ENCODE data around the gene POP7. TPM values are rescaled to one million over a fixed set of nuclear protein-coding genes. Genes with fewer than 3 reads are reported as not detected.
"Not testable (repeated sequence)": the region's sequence is repeated elsewhere in the genome, so short reads cannot be mapped to it uniquely, and the experiment has no call there.

POP7 gene
- total RNA-seq, 2 experiments from 2014 or later = 43.6 to 48.3 TPM

- peaks cover 36% of the 10 kb centered on the region for H3K27me3 Mint-ChIP-seq (ENCODE audit: low read depth)
- H3K4me1 Mint-ChIP-seq (ENCODE audit: low read depth) = no peaks in the 10 kb centered on the region
- no peak for DNase-seq
- no peaks in the 10 kb centered on the region for H3K36me3 Mint-ChIP-seq (ENCODE audit: low read depth)
- CTCF ChIA-PET = interaction anchor here (2.5 to 4.3 kb wide), 2 partner anchors 14 kb away, joined by 8 to 22 read pairs; partner anchors contain the start of gene POP7
- POLR2A ChIA-PET = interaction anchor here (1.5 kb wide), 1 partner anchor 14 kb away, joined by 4 read pairs; the partner anchor contains the start of gene POP7
- H3K27ac Mint-ChIP-seq = no peak overlapping the region
- H3K9me3 Mint-ChIP-seq (ENCODE audit: insufficient read depth) = no peaks in the 10 kb centered on the region
- H3K4me3 Mint-ChIP-seq = no peak overlapping the region
- peak; percentile 20 for ATAC-seq
Measured at GRCh38 chr7:100719523-100720278, 13.8 kb downstream of the POP7 start.

- ATAC-seq (no peak), DNase-seq (no peak)
- Mint-ChIP-seq H3K36me3 (ENCODE audit: low read depth) (no peaks in the 10 kb centered on the region), H3K4me1 (ENCODE audit: low read depth) (peaks cover 3% of the 10 kb centered on the region), H3K27me3 (ENCODE audit: low read depth) (peaks cover 36% of the 10 kb centered on the region), H3K4me3 (no peak within 1 kb of the TSS), H3K27ac (no peak within 1 kb of the TSS), H3K9me3 (ENCODE audit: insufficient read depth) (no peaks in the 10 kb centered on the region)
- ChIA-PET CTCF (interaction anchor here (2.5 kb wide), 1 partner anchor 15 kb away, joined by 8 read pairs; the partner anchor contains the start of gene POP7), POLR2A (no interaction called here)
Measured at GRCh38 chr7:100720279-100720670, 14.4 kb downstream of the POP7 start, which contains the start of gene EPO. Gene EPO, plus strand, starts transcription at chr7:100720468. Its CDS starts 513 bp downstream, at chr7:100720981.

- Mint-ChIP-seq H3K27ac (no peak overlapping the region), H3K9me3 (ENCODE audit: insufficient read depth) (no peaks in the 10 kb centered on the region), H3K4me3 (no peak overlapping the region), H3K4me1 (ENCODE audit: low read depth) (peaks cover 4% of the 10 kb centered on the region), H3K36me3 (ENCODE audit: low read depth) (no peaks in the 10 kb centered on the region), H3K27me3 (ENCODE audit: low read depth) (peaks cover 36% of the 10 kb centered on the region)
- ChIA-PET CTCF (interaction anchor here (1.5 to 2.5 kb wide), 2 partner anchors 15 to 131 kb away, joined by 4 to 8 read pairs; partner anchors contain the start of genes POP7 and SLC12A9), POLR2A (no interaction called here)
- DNase-seq = no peak
- no peak for ATAC-seq
Measured at GRCh38 chr7:100720671-100721504, 15.0 kb downstream of the POP7 start.

- ChIA-PET POLR2A (no interaction called here), CTCF (interaction anchor here (1.5 to 2.5 kb wide), 2 partner anchors 16 to 131 kb away, joined by 4 to 8 read pairs; partner anchors contain the start of genes POP7 and SLC12A9)
- no peaks in the 10 kb centered on the region for H3K36me3 Mint-ChIP-seq (ENCODE audit: low read depth)
- H3K4me3 Mint-ChIP-seq = no peak overlapping the region
- no peak overlapping the region for H3K27ac Mint-ChIP-seq
- H3K27me3 Mint-ChIP-seq (ENCODE audit: low read depth) = peaks cover 36% of the 10 kb centered on the region
- no peaks in the 10 kb centered on the region for H3K9me3 Mint-ChIP-seq (ENCODE audit: insufficient read depth)
- no peak for DNase-seq
- H3K4me1 Mint-ChIP-seq (ENCODE audit: low read depth) = peaks cover 4% of the 10 kb centered on the region
- ATAC-seq = no peak
Measured at GRCh38 chr7:100721505-100721812, 15.5 kb downstream of the POP7 start.

GRCh38 chr7:100722480-100723212 lies 16.7 kb downstream of the POP7 start:
- H3K27ac Mint-ChIP-seq = no peak overlapping the region
- DNase-seq (no peak), ATAC-seq (no peak)
- H3K27me3 Mint-ChIP-seq (ENCODE audit: low read depth) = peaks cover 39% of the 10 kb centered on the region
- H3K4me1 Mint-ChIP-seq (ENCODE audit: low read depth) = peaks cover 4% of the 10 kb centered on the region
- ChIA-PET CTCF (interaction anchor here (1.1 to 4.4 kb wide), 5 partner anchors 17 to 130 kb away, joined by 3 to 62 read pairs (median 4); partner anchors contain the start of genes POP7 and SLC12A9), POLR2A (no interaction called here)
- H3K9me3 Mint-ChIP-seq (ENCODE audit: insufficient read depth) = no peaks in the 10 kb centered on the region
- no peak overlapping the region for H3K4me3 Mint-ChIP-seq
- H3K36me3 Mint-ChIP-seq (ENCODE audit: low read depth) = no peaks in the 10 kb centered on the region

- ATAC-seq = no peak
- Mint-ChIP-seq H3K36me3 (ENCODE audit: low read depth) (no peaks in the 10 kb centered on the region), H3K4me3 (no peak overlapping the region), H3K27ac (no peak overlapping the region), H3K9me3 (ENCODE audit: insufficient read depth) (no peaks in the 10 kb centered on the region), H3K27me3 (ENCODE audit: low read depth) (peaks cover 36% of the 10 kb centered on the region), H3K4me1 (ENCODE audit: low read depth) (peaks cover 4% of the 10 kb centered on the region)
- POLR2A ChIA-PET = no interaction called here
- CTCF ChIA-PET = interaction anchor here (1.1 to 4.4 kb wide), 3 partner anchors 18 to 128 kb away, joined by 3 to 62 read pairs (median 3); partner anchors contain the start of gene POP7
- no peak for DNase-seq
Measured at GRCh38 chr7:100723732-100724275, 17.9 kb downstream of the POP7 start.

GRCh38 chr7:100724364-100724763 lies 18.4 kb downstream of the POP7 start:
- not testable (repeated sequence) for DNase-seq, H3K27ac Mint-ChIP-seq, H3K4me3 Mint-ChIP-seq

GRCh38 chr7:100726996-100727761 lies 21.3 kb downstream of the POP7 start:
- no peak overlapping the region for H3K4me3 Mint-ChIP-seq
- H3K36me3 Mint-ChIP-seq (ENCODE audit: low read depth) = no peaks in the 10 kb centered on the region
- ATAC-seq = no peak
- peaks cover 4% of the 10 kb centered on the region for H3K4me1 Mint-ChIP-seq (ENCODE audit: low read depth)
- DNase-seq = no peak
- ChIA-PET POLR2A (no interaction called here), CTCF (interaction anchor here (1.1 to 2.6 kb wide), 3 partner anchors 21 to 171 kb away, joined by 3 to 10 read pairs (median 4); partner anchors contain the start of gene POP7)
- no peak overlapping the region for H3K27ac Mint-ChIP-seq
- peaks cover 13% of the 10 kb centered on the region for H3K27me3 Mint-ChIP-seq (ENCODE audit: low read depth)
- no peaks in the 10 kb centered on the region for H3K9me3 Mint-ChIP-seq (ENCODE audit: insufficient read depth)

More at GRCh38 chr7:100724364-100724763, 18.4 kb downstream of the POP7 start:
- peaks cover 32% of the 10 kb centered on the region for H3K27me3 Mint-ChIP-seq (ENCODE audit: low read depth)
- CTCF ChIA-PET = interaction anchor here (0.9 to 4.4 kb wide), 4 partner anchors 11 to 126 kb away, joined by 4 to 62 read pairs (median 6); partner anchors contain the start of gene POP7
- POLR2A ChIA-PET; H3K4me1 Mint-ChIP-seq (ENCODE audit: low read depth); H3K36me3 Mint-ChIP-seq (ENCODE audit: low read depth); ATAC-seq; H3K9me3 Mint-ChIP-seq (ENCODE audit: insufficient read depth): not testable (repeated sequence)

- peaks cover 4% of the 10 kb centered on the region for H3K4me1 Mint-ChIP-seq (ENCODE audit: low read depth)
- DNase-seq (no peak), ATAC-seq (no peak)
- POLR2A ChIA-PET = no interaction called here
- no peaks in the 10 kb centered on the region for H3K9me3 Mint-ChIP-seq (ENCODE audit: insufficient read depth)
- H3K4me3 Mint-ChIP-seq = no peak overlapping the region
- no peaks in the 10 kb centered on the region for H3K36me3 Mint-ChIP-seq (ENCODE audit: low read depth)
- H3K27ac Mint-ChIP-seq = no peak overlapping the region
- CTCF ChIA-PET = interaction anchor here (1.1 to 2.6 kb wide), 2 partner anchors 22 to 170 kb away, joined by 3 to 10 read pairs; partner anchors contain the start of gene POP7
- H3K27me3 Mint-ChIP-seq (ENCODE audit: low read depth) = peaks cover 9% of the 10 kb centered on the region
Measured at GRCh38 chr7:100728196-100728595, 22.3 kb downstream of the POP7 start.

GRCh38 chr7:100730136-100730800 lies 24.3 kb downstream of the POP7 start:
- H3K27me3 Mint-ChIP-seq (ENCODE audit: low read depth) = peaks cover 14% of the 10 kb centered on the region
- H3K9me3 Mint-ChIP-seq (ENCODE audit: insufficient read depth) = no peaks in the 10 kb centered on the region
- H3K27ac Mint-ChIP-seq = no peak overlapping the region
- ChIA-PET POLR2A (no interaction called here), CTCF (interaction anchor here (0.8 kb wide), 1 partner anchor 25 kb away, joined by 3 read pairs; no protein-coding TSS in a partner anchor)
- H3K4me3 Mint-ChIP-seq = no peak overlapping the region
- peaks cover 5% of the 10 kb centered on the region for H3K4me1 Mint-ChIP-seq (ENCODE audit: low read depth)
- DNase-seq (no peak), ATAC-seq (no peak)
- H3K36me3 Mint-ChIP-seq (ENCODE audit: low read depth) = no peaks in the 10 kb centered on the region
